K562 treated with DMSO at 1 percent for 24 hours (cell line): Measurements from ENCODE around the gene RCL1. TPM values are rescaled to one million over a fixed set of nuclear protein-coding genes. Genes with fewer than 3 reads are reported as not detected.

ENCODE experiments used
- total RNA-seq: library from RNA; unstranded; fragments of 300-600 nt; gene quantifications from 2 replicates; pipeline ENCODE4 v1.2.3, GENCODE V29; 2022; ENCODE audit warnings: low read depth; ENCODE audit not compliant: insufficient read depth

RCL1 gene, protein sequence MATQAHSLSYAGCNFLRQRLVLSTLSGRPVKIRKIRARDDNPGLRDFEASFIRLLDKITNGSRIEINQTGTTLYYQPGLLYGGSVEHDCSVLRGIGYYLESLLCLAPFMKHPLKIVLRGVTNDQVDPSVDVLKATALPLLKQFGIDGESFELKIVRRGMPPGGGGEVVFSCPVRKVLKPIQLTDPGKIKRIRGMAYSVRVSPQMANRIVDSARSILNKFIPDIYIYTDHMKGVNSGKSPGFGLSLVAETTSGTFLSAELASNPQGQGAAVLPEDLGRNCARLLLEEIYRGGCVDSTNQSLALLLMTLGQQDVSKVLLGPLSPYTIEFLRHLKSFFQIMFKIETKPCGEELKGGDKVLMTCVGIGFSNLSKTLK
- total RNA-seq = 15.3 and 15.5 TPM in 2 replicates

DNA sequence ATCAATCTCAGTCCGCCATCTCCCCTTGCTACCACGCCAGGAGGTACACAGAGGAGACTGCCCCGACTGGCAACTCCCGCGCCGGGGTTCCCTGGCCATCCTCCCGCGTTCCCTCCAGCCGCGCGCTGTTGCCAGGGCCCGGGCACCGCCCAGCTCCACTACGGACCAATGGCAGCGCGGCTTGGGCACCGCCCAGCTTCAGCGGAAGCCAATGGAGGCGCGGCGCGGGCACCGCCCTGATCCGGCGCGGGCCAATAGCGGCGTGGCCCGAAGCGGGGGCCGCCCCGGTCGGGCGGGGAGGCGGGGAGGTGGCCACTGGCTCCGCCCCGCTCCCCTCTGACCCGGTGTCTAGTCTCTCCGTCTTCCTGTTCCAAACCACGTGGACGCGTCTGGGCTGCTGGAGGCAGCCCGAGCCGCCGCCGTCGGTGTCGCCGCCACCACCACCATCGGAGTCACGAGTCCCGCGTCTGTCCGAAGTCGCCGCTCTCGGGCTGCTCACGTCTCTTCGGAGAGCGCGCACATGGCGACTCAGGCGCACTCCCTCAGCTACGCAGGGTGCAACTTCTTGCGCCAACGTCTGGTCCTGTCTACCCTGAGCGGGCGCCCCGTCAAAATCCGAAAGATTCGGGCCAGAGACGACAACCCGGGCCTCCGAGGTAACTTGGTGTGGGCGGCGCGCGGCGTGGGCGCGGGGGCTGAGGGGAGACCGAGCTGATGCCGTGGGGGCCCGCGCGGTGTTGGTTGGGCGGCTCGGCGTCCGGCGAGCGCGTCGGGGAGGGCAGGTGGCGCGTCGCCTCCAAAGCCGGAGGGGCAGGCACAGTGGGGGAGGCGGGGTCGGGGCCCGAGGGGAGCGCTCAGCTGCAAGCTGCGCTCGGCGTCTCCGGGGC, at the start of gene RCL1:
TSS of gene RCL1 (plus strand) at position 373 of the 887 bp plus-strand sequence. CDS start at position 521, 148 bp downstream.

Other genes starting within 250 kb of the RCL1 start
- gene PLPP6, start 130.7 kb upstream of the RCL1 start, total RNA-seq = 8.2 and 8.4 TPM in 2 replicates
- not detected in 2 replicates for gene SPATA6L, start 126.5 kb upstream of the RCL1 start, total RNA-seq
- gene CDC37L1, start 113.4 kb upstream of the RCL1 start, total RNA-seq = 4.8 and 6.4 TPM in 2 replicates
- gene AK3, start 51.7 kb upstream of the RCL1 start, total RNA-seq = 28.9 and 32.6 TPM in 2 replicates
- 5.8 and 6.9 TPM in 2 replicates for gene JAK2, start 192.3 kb downstream of the RCL1 start, total RNA-seq